ENCODE data around the gene TBX15.

Gene TBX15

GRCh38 chr1:118984722-118985639 lies 3.2 kb downstream of the TBX15 start:
- DNase-seq, result no peak

- no peak for DNase-seq
Measured at GRCh38 chr1:118984086-118984721, 3.9 kb downstream of the TBX15 start.

GRCh38 chr1:118983558-118984041 lies 4.5 kb downstream of the TBX15 start:
- no peak for DNase-seq

GRCh38 chr1:118982821-118983557 lies 5.2 kb downstream of the TBX15 start:
- no peak for DNase-seq

GRCh38 chr1:118982266-118982665 lies 5.9 kb downstream of the TBX15 start:
- no peak for DNase-seq

- DNase-seq, result no peak
Measured at GRCh38 chr1:118981436-118981835, 6.7 kb downstream of the TBX15 start.

GRCh38 chr1:118979754-118980575 lies 8.2 kb downstream of the TBX15 start:
- DNase-seq, result no peak

- DNase-seq, result no peak
Measured at GRCh38 chr1:118978914-118979701, 9.0 kb downstream of the TBX15 start.

GRCh38 chr1:118977600-118977999 lies 10.5 kb downstream of the TBX15 start:
- no peak for DNase-seq

- DNase-seq, result no peak
Measured at GRCh38 chr1:118974661-118975060, 13.5 kb downstream of the TBX15 start.

- DNase-seq, result no peak
Measured at GRCh38 chr1:118973531-118974137, 14.5 kb downstream of the TBX15 start.

GRCh38 chr1:118973032-118973431 lies 15.1 kb downstream of the TBX15 start:
- DNase-seq, result no peak

- DNase-seq, result no peak
Measured at GRCh38 chr1:118970451-118970850, 17.7 kb downstream of the TBX15 start.

- DNase-seq, result peak; percentile 42
Measured at GRCh38 chr1:118963456-118964430, 24.4 kb downstream of the TBX15 start.

GRCh38 chr1:118963138-118963455 lies 25.0 kb downstream of the TBX15 start:
- no peak for DNase-seq

- peak; percentile 43 for DNase-seq
Measured at GRCh38 chr1:118961156-118961555, 27.0 kb downstream of the TBX15 start.

GRCh38 chr1:118960567-118961136 lies 27.5 kb downstream of the TBX15 start:
- peak; percentile 87 for DNase-seq

GRCh38 chr1:118960026-118960561 lies 28.0 kb downstream of the TBX15 start:
- DNase-seq, result peak; percentile 83

- peak; percentile 23 for DNase-seq
Measured at GRCh38 chr1:118958937-118959631, 29.1 kb downstream of the TBX15 start.
